Ishikawa (cell line): ENCODE results near the gene PMS1.

Experiments
- CEBPB ChIP-seq: IDR thresholded peaks from 2 replicates; pipeline ENCODE4 v1.6.1; 2012
- CREB1 ChIP-seq: IDR thresholded peaks from 2 replicates; pipeline ENCODE4 v1.6.1; 2012; ENCODE audit warnings: low read depth
- EGR1 ChIP-seq: IDR thresholded peaks from 2 replicates; pipeline ENCODE4 v1.6.1; 2012
- EP300 ChIP-seq: IDR thresholded peaks from 2 replicates; pipeline ENCODE4 v1.6.1; 2012; ENCODE audit warnings: borderline replicate concordance
- FOXM1 ChIP-seq: IDR thresholded peaks from 2 replicates; pipeline ENCODE4 v1.6.1; 2012; ENCODE audit warnings: low read depth, borderline replicate concordance
- MAX ChIP-seq: IDR thresholded peaks from 2 replicates; pipeline ENCODE4 v1.6.1; 2012
- NFIC ChIP-seq: IDR thresholded peaks from 2 replicates; pipeline ENCODE4 v1.6.1; 2012
- RAD21 ChIP-seq: IDR thresholded peaks from 2 replicates; pipeline ENCODE4 v1.6.1; 2012; ENCODE audit warnings: low read depth
- REST ChIP-seq: IDR thresholded peaks from 2 replicates; pipeline ENCODE4 v1.6.1; 2012; ENCODE audit warnings: low read depth, mild to moderate bottlenecking
- TAF1 ChIP-seq: IDR thresholded peaks from 2 replicates; pipeline ENCODE4 v1.6.1; 2012; ENCODE audit warnings: low read depth, mild to moderate bottlenecking
- TEAD4 ChIP-seq: IDR thresholded peaks from 2 replicates; pipeline ENCODE4 v1.6.1; 2012
- YY1 ChIP-seq: IDR thresholded peaks from 2 replicates; pipeline ENCODE4 v1.6.1; 2012; ENCODE audit warnings: low read depth
- ZBTB7A ChIP-seq: IDR thresholded peaks from 2 replicates; pipeline ENCODE4 v1.6.1; 2012; ENCODE audit warnings: low read depth
- TF ChIP-seq, protein P1 (sequence below): IDR thresholded peaks from 2 replicates; pipeline ENCODE4 v1.6.1; 2012

DNA sequence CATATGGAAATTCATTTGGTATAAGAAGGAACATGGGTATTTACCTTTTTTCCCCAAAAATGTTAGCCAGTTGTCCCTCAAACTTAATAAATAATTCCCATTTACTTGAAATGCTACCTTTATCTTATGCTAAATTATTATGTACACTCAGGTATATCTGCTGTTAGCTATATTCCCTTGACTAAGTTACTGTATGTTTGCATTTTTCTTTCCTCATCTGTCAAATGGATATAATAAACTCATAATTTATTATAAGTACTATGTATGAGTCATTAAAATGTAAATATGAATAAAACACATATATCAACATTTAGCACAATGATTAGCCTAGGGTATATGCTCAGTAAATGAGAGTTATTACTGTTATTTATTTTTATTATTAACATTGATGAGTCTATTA is 117.4 kb downstream of the PMS1 start:
- TF ChIP-seq TAF1 (no peak), RAD21 (no peak), REST (no peak), CEBPB (no peak), NFIC (no peak), EP300 (no peak), EGR1 (no peak), TEAD4 (no peak), MAX (no peak), FOXM1 (no peak), YY1 (no peak), CREB1 (no peak), ZBTB7A (no peak)
- TF ChIP-seq, protein P1, sequence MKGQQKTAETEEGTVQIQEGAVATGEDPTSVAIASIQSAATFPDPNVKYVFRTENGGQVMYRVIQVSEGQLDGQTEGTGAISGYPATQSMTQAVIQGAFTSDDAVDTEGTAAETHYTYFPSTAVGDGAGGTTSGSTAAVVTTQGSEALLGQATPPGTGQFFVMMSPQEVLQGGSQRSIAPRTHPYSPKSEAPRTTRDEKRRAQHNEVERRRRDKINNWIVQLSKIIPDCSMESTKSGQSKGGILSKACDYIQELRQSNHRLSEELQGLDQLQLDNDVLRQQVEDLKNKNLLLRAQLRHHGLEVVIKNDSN: no peak
